Hindlimb muscle (tissue), 1 donor: Measurements from ENCODE around the gene MIER2. TPM values are rescaled to one million over a fixed set of nuclear protein-coding genes. Genes with fewer than 3 reads are reported as not detected.
"Not testable (repeated sequence)": the region's sequence is repeated elsewhere in the genome, so short reads cannot be mapped to it uniquely, and the experiment has no call there.

Experiments
- DNase-seq: peaks from one replicate; pipeline ENCODE4 v3.0.0-alpha.2; 2013
- polyA plus RNA-seq: library from polyadenylated mRNA; unstranded; fragments of 120-200 nt; gene quantifications from one replicate; pipeline ENCODE4 v1.2.1, GENCODE V29; 2013; ENCODE audit not compliant: insufficient read length

Gene MIER2
- polyA plus RNA-seq, 1 donor = 34.9 TPM

GRCh38 chr19:281992-282391 is 62.6 kb downstream of the MIER2 start:
- no peak for DNase-seq

GRCh38 chr19:281156-281853 is 63.3 kb downstream of the MIER2 start:
- no peak for DNase-seq

GRCh38 chr19:280541-281009 is 64.0 kb downstream of the MIER2 start:
- DNase-seq = no peak

- DNase-seq = no peak
Observed at GRCh38 chr19:279656-280055, 64.9 kb downstream of the MIER2 start.

- DNase-seq = no peak
Observed at GRCh38 chr19:279231-279630, 65.4 kb downstream of the MIER2 start.

- peak; percentile 36 for DNase-seq
Observed at GRCh38 chr19:277581-278165, 66.9 kb downstream of the MIER2 start.

- no peak for DNase-seq
Observed at GRCh38 chr19:277131-277530, 67.5 kb downstream of the MIER2 start.

GRCh38 chr19:275958-276646 is 68.5 kb downstream of the MIER2 start:
- no peak for DNase-seq

- no peak for DNase-seq
Observed at GRCh38 chr19:275000-275399, 69.6 kb downstream of the MIER2 start.

- no peak for DNase-seq
Observed at GRCh38 chr19:273393-273792, 71.2 kb downstream of the MIER2 start.

- no peak for DNase-seq
Observed at GRCh38 chr19:271856-272255, 72.7 kb downstream of the MIER2 start.

- DNase-seq = not testable (repeated sequence)
Observed at GRCh38 chr19:270766-271318, 73.8 kb downstream of the MIER2 start.

GRCh38 chr19:269241-269640 is 75.4 kb downstream of the MIER2 start:
- no peak for DNase-seq

GRCh38 chr19:262125-262524 is 82.5 kb downstream of the MIER2 start:
- no peak for DNase-seq

- not testable (repeated sequence) for DNase-seq
Observed at GRCh38 chr19:256804-257203, 87.8 kb downstream of the MIER2 start.

Other genes with a start within 250 kb of the MIER2 start
- not detected for gene OR4F17, start 237.7 kb downstream of the MIER2 start, polyA plus RNA-seq
- gene PLPP2, start 53.4 kb downstream of the MIER2 start, polyA plus RNA-seq = 0.26 TPM
- gene C2CD4C, start 64.4 kb upstream of the MIER2 start, polyA plus RNA-seq = 1.3 TPM
- gene SHC2, start 116.2 kb upstream of the MIER2 start, polyA plus RNA-seq = 39.7 TPM
- 11.9 TPM for gene MADCAM1, start 151.7 kb upstream of the MIER2 start, polyA plus RNA-seq
- gene TPGS1, start 162.7 kb upstream of the MIER2 start, polyA plus RNA-seq = 10.1 TPM
- 78.5 TPM for gene CDC34, start 187.0 kb upstream of the MIER2 start, polyA plus RNA-seq
- 0.21 TPM for gene GZMM, start 199.3 kb upstream of the MIER2 start, polyA plus RNA-seq
- 227 TPM for gene BSG, start 227.8 kb upstream of the MIER2 start, polyA plus RNA-seq
- gene HCN2, start 245.1 kb upstream of the MIER2 start, polyA plus RNA-seq = 0.09 TPM